ENCODE data around the gene H3-3A.

The H3-3A gene

GRCh38 chr1:226116673-226117072, 54.2 kb downstream of the H3-3A start:
- no peak for DNase-seq

- no peak for DNase-seq
These were observed 54.8 kb downstream of the H3-3A start for GRCh38 chr1:226117330-226117729.

- no peak for DNase-seq
These were observed 55.8 kb downstream of the H3-3A start for GRCh38 chr1:226118357-226118756.

- no peak for DNase-seq
These were observed 56.7 kb downstream of the H3-3A start for GRCh38 chr1:226119169-226119568.

- DNase-seq = no peak
These were observed 57.9 kb downstream of the H3-3A start for GRCh38 chr1:226120398-226120797.

GRCh38 chr1:226121049-226121586, 58.6 kb downstream of the H3-3A start:
- DNase-seq = no peak

Data from NCI-H187 (cell line).